ENCODE data around the gene LSP1.

Gene LSP1

GRCh38 chr11:1893581-1894359 lies 40.9 kb downstream of the LSP1 start:
- no peak for DNase-seq

GRCh38 chr11:1894759-1895158 lies 41.9 kb downstream of the LSP1 start:
- DNase-seq, result no peak

GRCh38 chr11:1896468-1896867 lies 43.6 kb downstream of the LSP1 start:
- DNase-seq, result no peak

- DNase-seq, result no peak
These were observed 44.0 kb downstream of the LSP1 start for GRCh38 chr11:1896923-1897322.

GRCh38 chr11:1899090-1899489 lies 46.2 kb downstream of the LSP1 start:
- DNase-seq, result no peak

- no peak for DNase-seq
These were observed 46.8 kb downstream of the LSP1 start for GRCh38 chr11:1899686-1900085.

GRCh38 chr11:1906181-1906580 lies 53.3 kb downstream of the LSP1 start:
- no peak for DNase-seq

- no peak for DNase-seq
These were observed 53.9 kb downstream of the LSP1 start for GRCh38 chr11:1906611-1907423.

GRCh38 chr11:1908618-1909017 lies 55.7 kb downstream of the LSP1 start:
- no peak for DNase-seq

- DNase-seq, result no peak
These were observed 56.6 kb downstream of the LSP1 start for GRCh38 chr11:1909524-1909923.

GRCh38 chr11:1912289-1912878 lies 59.5 kb downstream of the LSP1 start:
- DNase-seq, result no peak

GRCh38 chr11:1913271-1914060 lies 60.6 kb downstream of the LSP1 start:
- no peak for DNase-seq

- no peak for DNase-seq
These were observed 62.9 kb downstream of the LSP1 start for GRCh38 chr11:1915795-1916131.

- no peak for DNase-seq
These were observed 63.5 kb downstream of the LSP1 start for GRCh38 chr11:1916132-1916985.

GRCh38 chr11:1916986-1917522 lies 64.2 kb downstream of the LSP1 start:
- DNase-seq, result no peak

GRCh38 chr11:1917523-1918435 lies 64.9 kb downstream of the LSP1 start:
- DNase-seq, result no peak

GRCh38 chr11:1918436-1919315 lies 65.8 kb downstream of the LSP1 start:
- no peak for DNase-seq

- DNase-seq, result no peak
These were observed 66.7 kb downstream of the LSP1 start, which contains the start of gene TNNT3 for GRCh38 chr11:1919391-1920127. Gene TNNT3, plus strand, starts transcription at chr11:1919703. Its CDS starts 3,172 bp downstream, at chr11:1922875.

All from stimulated activated CD4-positive, alpha-beta T cell treated with anti-CD3 and anti-CD28 coated beads, Interleukin-2, amount 100 ng/mL, for 24 hours (primary cell).